ENCODE measurements around the gene SIRT4.
"Not testable (repeated sequence)": the region's sequence is repeated elsewhere in the genome, so short reads cannot be mapped to it uniquely, and the experiment has no call there.

SIRT4 gene

GRCh38 chr12:120283318-120283717 is 18.8 kb upstream of the SIRT4 start:
- no peak for DNase-seq

- DNase-seq: no peak
Measured at GRCh38 chr12:120284381-120284780, 17.7 kb upstream of the SIRT4 start.

- no peak for DNase-seq
Measured at GRCh38 chr12:120286768-120287490, 15.2 kb upstream of the SIRT4 start.

GRCh38 chr12:120287491-120287890 is 14.6 kb upstream of the SIRT4 start:
- no peak for DNase-seq

- peak; percentile 53 for DNase-seq
Measured at GRCh38 chr12:120290609-120291305, 11.4 kb upstream of the SIRT4 start.

- DNase-seq: no peak
Measured at GRCh38 chr12:120292411-120292660, 9.8 kb upstream of the SIRT4 start.

- peak; percentile 73 for DNase-seq
Measured at GRCh38 chr12:120292661-120293531, 9.2 kb upstream of the SIRT4 start, which contains the start of gene RNU4-1. RNU4-1 (minus strand) TSS chr12:120293237.

- DNase-seq: no peak
Measured at GRCh38 chr12:120314220-120314619, 12.1 kb downstream of the SIRT4 start.

GRCh38 chr12:120316798-120317223 is 14.7 kb downstream of the SIRT4 start:
- no peak for DNase-seq

- peak; percentile 100 for DNase-seq
Measured at GRCh38 chr12:120317224-120318105, 15.3 kb downstream of the SIRT4 start.

- no peak for DNase-seq
Measured at GRCh38 chr12:120321382-120322202, 19.5 kb downstream of the SIRT4 start.

- DNase-seq: no peak
Measured at GRCh38 chr12:120323772-120324171, 21.7 kb downstream of the SIRT4 start.

- DNase-seq: no peak
Measured at GRCh38 chr12:120324841-120325417, 22.8 kb downstream of the SIRT4 start.

GRCh38 chr12:120327593-120327992 is 25.5 kb downstream of the SIRT4 start, which contains the start of gene PLA2G1B:
PLA2G1B (minus strand) TSS chr12:120327779; CDS start chr12:120327753, 26 bp downstream.
- DNase-seq: no peak

- DNase-seq: no peak
Measured at GRCh38 chr12:120328228-120328627, 26.1 kb downstream of the SIRT4 start.

- DNase-seq: no peak
Measured at GRCh38 chr12:120331390-120331789, 29.3 kb downstream of the SIRT4 start.

- DNase-seq: no peak
Measured at GRCh38 chr12:120332041-120332440, 29.9 kb downstream of the SIRT4 start.

GRCh38 chr12:120332523-120332922 is 30.4 kb downstream of the SIRT4 start:
- no peak for DNase-seq

GRCh38 chr12:120335447-120335846 is 33.3 kb downstream of the SIRT4 start:
- DNase-seq: peak; percentile 23

GRCh38 chr12:120336392-120336791 is 34.3 kb downstream of the SIRT4 start:
- DNase-seq: not testable (repeated sequence)

- DNase-seq: no peak
Measured at GRCh38 chr12:120337730-120338129, 35.6 kb downstream of the SIRT4 start.

Measured in activated naive CD4-positive, alpha-beta T cell treated with anti-CD3 and anti-CD28 coated beads, Interleukin-2, amount 50 U/mL, for 16 hours (primary cell).